ENCODE data around the gene DUSP22. TPM values are rescaled to one million over a fixed set of nuclear protein-coding genes. Genes with fewer than 3 reads are reported as not detected.

Gene DUSP22
- total RNA-seq, 1 experiment from 2014 or later, result 25.0 TPM

DNA sequence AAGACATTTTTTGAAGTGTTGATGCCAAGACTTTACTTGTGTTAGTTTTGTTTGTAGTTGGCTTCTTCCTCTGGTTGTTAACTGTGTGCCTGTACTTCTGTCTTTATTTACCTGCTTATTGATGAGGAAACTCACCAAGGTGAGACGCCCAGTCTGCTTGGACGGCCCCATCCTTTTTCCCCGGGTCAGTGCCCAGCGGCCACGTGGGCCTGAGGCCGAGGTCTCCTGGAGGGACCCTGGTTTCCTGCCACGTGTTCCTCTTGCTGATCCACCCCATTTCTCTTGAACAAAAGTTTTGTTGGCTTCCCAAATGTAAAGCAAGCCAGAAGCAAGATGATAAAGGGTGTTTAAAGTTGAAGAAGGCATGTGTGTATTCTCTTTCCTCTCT, 24.8 kb downstream of the DUSP22 start:
- no peak overlapping the region for H2BK12ac ChIP-seq (ENCODE audit: insufficient read length, low read depth, low read length)

More for the DNA sequence above, 24.8 kb downstream of the DUSP22 start:
- Mint-ChIP-seq H3K4me3 (no peak overlapping the region), H3K9me3 (peaks cover 57 to 67% of the 10 kb centered on the region in 2 experiments), H3K27me3 (ENCODE audit: low read depth) (no peaks in the 10 kb centered on the region), H3K27ac (no peak overlapping the region), H3K36me3 (ENCODE audit: insufficient read depth in 1 of 3, low read depth in 3 of 3) (peaks cover 4 to 20% (median 9%) of the 10 kb centered on the region in 3 experiments; a peak in 6 of 7 replicates), H3K4me1 (peaks cover 13 to 16% of the 10 kb centered on the region in 2 experiments)
- Histone ChIP-seq H3K4me2 (ENCODE audit: insufficient read depth, insufficient read length, low read length) (no peak overlapping the region), H3K27ac (ENCODE audit: insufficient read length, low read depth, low read length) (no peak overlapping the region), H3K4me1 (ENCODE audit: insufficient read depth, low read length) (no peaks in the 10 kb centered on the region), H3K9ac (ENCODE audit: extremely low read depth, insufficient read length, low read length) (no peak overlapping the region), H3K27me3 (ENCODE audit: insufficient read depth, low read length) (no peaks in the 10 kb centered on the region), H2BK5ac (ENCODE audit: insufficient read length, low read length) (no peak overlapping the region), H4K8ac (replicated peaks; ENCODE audit: insufficient read length, low read depth, low read length) (no peak overlapping the region), H2BK120ac (ENCODE audit: low read depth, low read length, poor library complexity, severe bottlenecking) (no peak overlapping the region), H3K14ac (ENCODE audit: insufficient read depth, low read length) (no peak overlapping the region), H3K23ac (ENCODE audit: insufficient read length, low read depth, low read length) (no peak overlapping the region), H2BK20ac (ENCODE audit: low read depth, low read length, poor library complexity, severe bottlenecking) (no peak overlapping the region), H4K91ac (ENCODE audit: insufficient read length, low read depth, low read length) (no peak overlapping the region), H3K18ac (ENCODE audit: insufficient read length, low read depth, low read length) (no peak overlapping the region), H3K56ac (ENCODE audit: insufficient read length, low read depth, low read length) (no peak overlapping the region), H3K23me2 (ENCODE audit: insufficient read length, low read depth, low read length, poor library complexity, severe bottlenecking) (no peaks in the 10 kb centered on the region), H3K9me3 (ENCODE audit: control insufficient read depth, low read depth, low read length) (peaks cover 80% of the 10 kb centered on the region), H3K4ac (ENCODE audit: low read depth, low read length) (no peak overlapping the region), H3K79me2 (ENCODE audit: insufficient read depth, low read length) (no peaks in the 10 kb centered on the region), H2AFZ (ENCODE audit: low read length) (no peak overlapping the region), H4K5ac (ENCODE audit: insufficient read length, low read depth, low read length) (no peak overlapping the region), H2BK15ac (ENCODE audit: low read depth, low read length) (no peak overlapping the region), H4K20me1 (ENCODE audit: control insufficient read depth, insufficient read depth, insufficient read length) (no peaks in the 10 kb centered on the region), H3T11ph (ENCODE audit: low read length) (no peak overlapping the region), H2AK5ac (ENCODE audit: insufficient read length, low read length) (no peak overlapping the region), H3K79me1 (ENCODE audit: insufficient read depth, low read depth, low read length, poor library complexity, severe bottlenecking) (no peaks in the 10 kb centered on the region)
- no CpG with 5 or more reads among the region's 7 CpGs for WGBS (ENCODE audit: extremely low coverage, insufficient read length, low lambda C conversion rate)
- no peak for DNase-seq
- TF ChIP-seq, protein P1, sequence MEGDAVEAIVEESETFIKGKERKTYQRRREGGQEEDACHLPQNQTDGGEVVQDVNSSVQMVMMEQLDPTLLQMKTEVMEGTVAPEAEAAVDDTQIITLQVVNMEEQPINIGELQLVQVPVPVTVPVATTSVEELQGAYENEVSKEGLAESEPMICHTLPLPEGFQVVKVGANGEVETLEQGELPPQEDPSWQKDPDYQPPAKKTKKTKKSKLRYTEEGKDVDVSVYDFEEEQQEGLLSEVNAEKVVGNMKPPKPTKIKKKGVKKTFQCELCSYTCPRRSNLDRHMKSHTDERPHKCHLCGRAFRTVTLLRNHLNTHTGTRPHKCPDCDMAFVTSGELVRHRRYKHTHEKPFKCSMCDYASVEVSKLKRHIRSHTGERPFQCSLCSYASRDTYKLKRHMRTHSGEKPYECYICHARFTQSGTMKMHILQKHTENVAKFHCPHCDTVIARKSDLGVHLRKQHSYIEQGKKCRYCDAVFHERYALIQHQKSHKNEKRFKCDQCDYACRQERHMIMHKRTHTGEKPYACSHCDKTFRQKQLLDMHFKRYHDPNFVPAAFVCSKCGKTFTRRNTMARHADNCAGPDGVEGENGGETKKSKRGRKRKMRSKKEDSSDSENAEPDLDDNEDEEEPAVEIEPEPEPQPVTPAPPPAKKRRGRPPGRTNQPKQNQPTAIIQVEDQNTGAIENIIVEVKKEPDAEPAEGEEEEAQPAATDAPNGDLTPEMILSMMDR (conservative IDR thresholded peaks at IDR 0.05), result no peak

Measured in H9 (cell line).